ENCODE measurements around the gene GOLT1A.

DNA sequence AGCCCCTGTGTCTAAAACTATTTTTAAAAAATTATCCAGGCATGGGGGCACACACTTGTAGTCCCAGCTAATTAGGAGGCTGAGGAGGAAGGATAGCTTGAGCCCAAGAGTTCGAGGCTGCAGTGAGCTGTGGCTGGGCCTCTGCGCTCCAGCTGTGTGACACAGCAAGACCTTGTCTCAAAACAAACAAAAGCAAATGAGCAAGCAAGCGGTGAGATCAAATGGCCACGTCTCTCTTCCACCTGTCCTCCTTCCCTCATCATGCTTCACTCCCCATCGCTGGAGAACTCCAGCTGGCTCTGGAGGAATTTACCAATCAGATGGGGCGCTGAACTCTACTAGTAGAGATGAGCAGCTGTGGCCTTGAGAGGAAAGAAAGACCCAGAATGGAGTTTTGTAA is 33.7 kb downstream of the GOLT1A start:
- TF ChIP-seq, protein P1, sequence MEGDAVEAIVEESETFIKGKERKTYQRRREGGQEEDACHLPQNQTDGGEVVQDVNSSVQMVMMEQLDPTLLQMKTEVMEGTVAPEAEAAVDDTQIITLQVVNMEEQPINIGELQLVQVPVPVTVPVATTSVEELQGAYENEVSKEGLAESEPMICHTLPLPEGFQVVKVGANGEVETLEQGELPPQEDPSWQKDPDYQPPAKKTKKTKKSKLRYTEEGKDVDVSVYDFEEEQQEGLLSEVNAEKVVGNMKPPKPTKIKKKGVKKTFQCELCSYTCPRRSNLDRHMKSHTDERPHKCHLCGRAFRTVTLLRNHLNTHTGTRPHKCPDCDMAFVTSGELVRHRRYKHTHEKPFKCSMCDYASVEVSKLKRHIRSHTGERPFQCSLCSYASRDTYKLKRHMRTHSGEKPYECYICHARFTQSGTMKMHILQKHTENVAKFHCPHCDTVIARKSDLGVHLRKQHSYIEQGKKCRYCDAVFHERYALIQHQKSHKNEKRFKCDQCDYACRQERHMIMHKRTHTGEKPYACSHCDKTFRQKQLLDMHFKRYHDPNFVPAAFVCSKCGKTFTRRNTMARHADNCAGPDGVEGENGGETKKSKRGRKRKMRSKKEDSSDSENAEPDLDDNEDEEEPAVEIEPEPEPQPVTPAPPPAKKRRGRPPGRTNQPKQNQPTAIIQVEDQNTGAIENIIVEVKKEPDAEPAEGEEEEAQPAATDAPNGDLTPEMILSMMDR (IDR thresholded peaks at IDR 0.05; ENCODE audit: insufficient read depth, low read depth, low read length): no peak
- no peak for TF ChIP-seq EZH2 (IDR thresholded peaks at IDR 0.05; ENCODE audit: insufficient read depth, low read length)

Measured in astrocyte (in vitro differentiated cells and primary cell).